Natural killer cell treated with Interleukin-12 subunit alpha and Interleukin-12 subunit beta and Interleukin-15 and Interleukin-18, amount 100 ng/mL, for 72 hours (primary cell): ENCODE measurements around the gene PHACTR3. TPM values are rescaled to one million over a fixed set of nuclear protein-coding genes. Genes with fewer than 3 reads are reported as not detected.

Experiments used
- ATAC-seq, 2 donors: fragments of 150-1000 bp; cut with Tn5 transposase in 1 of 2; sonication (Bioruptor Pico), chemical (Tn5 transposase) in 1 of 2; 2 replicates each; pipeline ENCODE4 v1.10.0; 2021
- DNase-seq: peaks from one replicate; pipeline ENCODE4 v3.0.0; 2022; ENCODE audit warnings: low spot score
- H3K27ac Mint-ChIP-seq, 2 donors: 1 replicate in 1 of 2; 2 replicates in 1 of 2; pipeline ENCODE4 v1.8.0; 2022; ENCODE audit warnings: mixed read lengths in 2 of 2, mild to moderate bottlenecking in 1 of 2, moderate library complexity in 1 of 2
- H3K27me3 Mint-ChIP-seq, 2 donors: 1 replicate in 1 of 2; 2 replicates in 1 of 2; pipeline ENCODE4 v1.8.0; 2022; ENCODE audit warnings: mixed read lengths in 2 of 2
- H3K36me3 Mint-ChIP-seq: one replicate; pipeline ENCODE4 v1.8.0; 2022; ENCODE audit warnings: mixed read lengths
- H3K4me1 Mint-ChIP-seq, 2 donors: 1 replicate in 1 of 2; 2 replicates in 1 of 2; pipeline ENCODE4 v1.8.0; 2022; ENCODE audit warnings: low read depth in 2 of 2, mixed read lengths in 2 of 2, mild to moderate bottlenecking in 1 of 2
- H3K4me3 Mint-ChIP-seq: one replicate; pipeline ENCODE4 v1.8.0; 2022; ENCODE audit warnings: mixed read lengths
- H3K9me3 Mint-ChIP-seq: 2 replicates; pipeline ENCODE4 v1.8.0; 2022; ENCODE audit warnings: mixed read lengths
- total RNA-seq, 2 donors: library from RNA; stranded (reverse); gene quantifications; one replicate each; pipeline ENCODE4 v1.2.3, GENCODE V29; 2022

The PHACTR3 gene
- total RNA-seq, 2 donors from 2014 or later = not detected

- H3K4me1 Mint-ChIP-seq = no peaks in the 10 kb centered on the region
- peaks cover 5 to 30% of the 10 kb centered on the region in 2 donors for H3K27me3 Mint-ChIP-seq
- H3K36me3 Mint-ChIP-seq = no peaks in the 10 kb centered on the region
- no peak for DNase-seq
- H3K27ac Mint-ChIP-seq = no peak overlapping the region
- H3K4me3 Mint-ChIP-seq = no peak overlapping the region
- ATAC-seq = no peak
- H3K9me3 Mint-ChIP-seq = no peaks in the 10 kb centered on the region
Observed at GRCh38 chr20:59786801-59787537, 182.6 kb downstream of the PHACTR3 start.

GRCh38 chr20:59787538-59787890 is 183.2 kb downstream of the PHACTR3 start:
- Mint-ChIP-seq H3K4me3 (no peak overlapping the region), H3K27me3 (peaks cover 5 to 30% of the 10 kb centered on the region in 2 donors), H3K9me3 (no peaks in the 10 kb centered on the region), H3K4me1 (no peaks in the 10 kb centered on the region), H3K36me3 (no peaks in the 10 kb centered on the region), H3K27ac (no peak overlapping the region)
- DNase-seq (no peak), ATAC-seq (no peak)

- Mint-ChIP-seq H3K4me3 (no peak overlapping the region), H3K36me3 (no peaks in the 10 kb centered on the region), H3K27ac (no peak overlapping the region), H3K9me3 (no peaks in the 10 kb centered on the region), H3K27me3 (peaks cover 5 to 30% of the 10 kb centered on the region in 2 donors), H3K4me1 (no peaks in the 10 kb centered on the region)
- DNase-seq (no peak), ATAC-seq (no peak)
Observed at GRCh38 chr20:59788196-59788735, 183.9 kb downstream of the PHACTR3 start.

GRCh38 chr20:59788811-59789397 is 184.6 kb downstream of the PHACTR3 start:
- H3K36me3 Mint-ChIP-seq = no peaks in the 10 kb centered on the region
- no peak overlapping the region for H3K4me3 Mint-ChIP-seq
- DNase-seq = no peak
- H3K27ac Mint-ChIP-seq = no peak overlapping the region
- peaks cover 5 to 30% of the 10 kb centered on the region in 2 donors for H3K27me3 Mint-ChIP-seq
- ATAC-seq = no peak
- no peaks in the 10 kb centered on the region for H3K9me3 Mint-ChIP-seq
- no peaks in the 10 kb centered on the region for H3K4me1 Mint-ChIP-seq

DNA sequence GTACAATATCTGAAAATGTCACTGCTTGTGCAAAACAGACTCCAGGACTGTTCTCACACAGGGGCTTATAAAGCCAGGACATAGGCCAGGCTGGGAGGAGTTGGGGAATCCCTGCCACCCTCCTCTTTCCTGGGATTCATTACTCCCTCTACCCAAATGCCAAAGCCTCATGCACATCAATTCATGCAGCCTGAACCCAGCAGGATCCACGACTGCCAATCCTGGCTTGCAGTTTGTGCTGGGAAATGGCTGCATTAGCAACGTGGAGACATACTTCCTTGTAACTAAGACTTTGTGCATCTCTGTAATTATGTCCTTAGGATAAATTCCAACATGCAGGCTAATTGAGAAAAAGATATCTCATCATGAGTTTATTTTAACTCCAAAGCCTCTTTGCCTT is 185.3 kb downstream of the PHACTR3 start:
- DNase-seq (no peak), ATAC-seq (no peak)
- Mint-ChIP-seq H3K36me3 (no peaks in the 10 kb centered on the region), H3K27ac (no peak overlapping the region), H3K4me1 (no peaks in the 10 kb centered on the region), H3K4me3 (no peak overlapping the region), H3K27me3 (peaks cover 7 to 30% of the 10 kb centered on the region in 2 donors), H3K9me3 (no peaks in the 10 kb centered on the region)

DNA sequence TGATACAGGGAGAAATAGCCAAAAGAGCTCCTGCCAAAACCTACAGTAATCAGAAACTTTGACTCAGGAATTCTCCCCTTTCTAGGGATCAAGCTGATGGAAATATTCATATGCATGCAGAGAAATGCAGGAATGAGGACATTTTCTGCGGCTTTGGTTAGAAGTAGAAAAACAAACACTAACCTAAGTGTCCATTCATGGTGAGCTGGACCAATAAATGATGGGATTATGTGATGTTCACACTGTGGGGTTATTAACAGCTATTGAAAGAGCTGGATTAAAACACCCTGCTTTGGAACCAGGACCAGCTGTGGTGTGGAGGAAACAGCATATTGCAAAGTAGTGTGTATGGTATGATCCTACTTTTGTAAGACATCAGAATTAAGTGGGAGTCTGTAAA is 186.0 kb downstream of the PHACTR3 start:
- Mint-ChIP-seq H3K4me1 (no peaks in the 10 kb centered on the region), H3K36me3 (no peaks in the 10 kb centered on the region), H3K27me3 (peaks cover 10 to 35% of the 10 kb centered on the region in 2 donors), H3K4me3 (no peak overlapping the region), H3K27ac (no peak overlapping the region), H3K9me3 (no peaks in the 10 kb centered on the region)
- ATAC-seq = no peak
- no peak for DNase-seq

DNA sequence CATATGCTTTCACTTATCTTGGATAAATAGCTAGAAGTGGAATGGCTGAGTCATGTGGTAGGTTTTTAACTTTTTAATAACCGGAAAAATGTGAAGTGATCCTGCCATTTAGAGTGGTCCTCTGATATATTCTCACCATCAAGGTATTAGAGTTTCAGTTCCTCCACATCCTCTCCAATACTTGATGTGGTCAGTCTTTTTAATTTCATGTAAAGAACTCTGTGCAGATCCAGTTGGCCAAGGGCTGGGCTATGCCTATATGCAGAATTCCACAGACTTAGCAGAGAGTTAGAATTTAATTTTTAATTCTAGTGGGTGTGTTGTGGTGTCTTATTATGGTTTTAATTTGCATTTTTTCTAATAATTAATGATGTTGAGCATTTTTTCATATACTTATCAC is 188.0 kb downstream of the PHACTR3 start:
- peaks cover 13% of the 10 kb centered on the region for H3K9me3 Mint-ChIP-seq
- ATAC-seq = no peak
- DNase-seq = no peak
- H3K36me3 Mint-ChIP-seq = peaks cover 13% of the 10 kb centered on the region
- H3K27me3 Mint-ChIP-seq = peaks cover 12 to 48% of the 10 kb centered on the region in 2 donors
- H3K4me3 Mint-ChIP-seq = no peak overlapping the region
- no peak overlapping the region for H3K27ac Mint-ChIP-seq
- H3K4me1 Mint-ChIP-seq = no peaks in the 10 kb centered on the region

- DNase-seq (no peak), ATAC-seq (no peak)
- H3K4me3 Mint-ChIP-seq = no peak overlapping the region
- no peak overlapping the region for H3K27ac Mint-ChIP-seq
- H3K27me3 Mint-ChIP-seq = peaks cover 12 to 46% of the 10 kb centered on the region in 2 donors
- peaks cover 21% of the 10 kb centered on the region for H3K36me3 Mint-ChIP-seq
- peaks cover 14% of the 10 kb centered on the region for H3K9me3 Mint-ChIP-seq
- no peaks in the 10 kb centered on the region for H3K4me1 Mint-ChIP-seq
Observed at GRCh38 chr20:59794555-59794954, 190.2 kb downstream of the PHACTR3 start.

- ATAC-seq (no peak), DNase-seq (no peak)
- peaks cover 18 to 66% of the 10 kb centered on the region in 2 donors for H3K27me3 Mint-ChIP-seq
- H3K9me3 Mint-ChIP-seq = peaks cover 23% of the 10 kb centered on the region
- H3K27ac Mint-ChIP-seq = no peak overlapping the region
- H3K4me3 Mint-ChIP-seq = no peak overlapping the region
- H3K36me3 Mint-ChIP-seq = peaks cover 33% of the 10 kb centered on the region
- no peaks in the 10 kb centered on the region for H3K4me1 Mint-ChIP-seq
Observed at GRCh38 chr20:59800309-59800708, 196.0 kb downstream of the PHACTR3 start.

DNA sequence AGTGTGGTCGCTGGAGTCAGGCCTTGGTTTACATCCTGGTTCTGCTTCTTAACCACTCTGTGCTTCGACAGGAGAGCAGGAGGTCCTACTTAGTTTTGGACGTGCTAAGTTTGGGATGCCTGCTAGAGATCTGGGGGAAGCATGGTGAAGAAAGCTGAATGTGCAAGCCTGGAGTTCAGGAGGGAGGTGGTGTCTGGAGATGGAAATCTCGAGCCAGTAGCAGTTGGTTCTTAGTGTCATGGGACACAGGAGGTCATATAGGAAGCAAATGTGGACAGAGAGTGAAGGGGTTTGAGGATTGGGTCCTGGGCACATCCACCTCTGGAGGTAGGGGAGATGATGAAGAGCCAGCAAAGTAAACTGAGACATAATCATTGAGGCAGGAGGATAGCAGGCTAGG is 197.7 kb downstream of the PHACTR3 start:
- ATAC-seq (no peak), DNase-seq (no peak)
- Mint-ChIP-seq H3K4me1 (no peaks in the 10 kb centered on the region), H3K9me3 (peaks cover 13% of the 10 kb centered on the region), H3K27me3 (peaks cover 17 to 48% of the 10 kb centered on the region in 2 donors), H3K36me3 (peaks cover 23% of the 10 kb centered on the region), H3K4me3 (no peak overlapping the region), H3K27ac (no peak overlapping the region)

DNA sequence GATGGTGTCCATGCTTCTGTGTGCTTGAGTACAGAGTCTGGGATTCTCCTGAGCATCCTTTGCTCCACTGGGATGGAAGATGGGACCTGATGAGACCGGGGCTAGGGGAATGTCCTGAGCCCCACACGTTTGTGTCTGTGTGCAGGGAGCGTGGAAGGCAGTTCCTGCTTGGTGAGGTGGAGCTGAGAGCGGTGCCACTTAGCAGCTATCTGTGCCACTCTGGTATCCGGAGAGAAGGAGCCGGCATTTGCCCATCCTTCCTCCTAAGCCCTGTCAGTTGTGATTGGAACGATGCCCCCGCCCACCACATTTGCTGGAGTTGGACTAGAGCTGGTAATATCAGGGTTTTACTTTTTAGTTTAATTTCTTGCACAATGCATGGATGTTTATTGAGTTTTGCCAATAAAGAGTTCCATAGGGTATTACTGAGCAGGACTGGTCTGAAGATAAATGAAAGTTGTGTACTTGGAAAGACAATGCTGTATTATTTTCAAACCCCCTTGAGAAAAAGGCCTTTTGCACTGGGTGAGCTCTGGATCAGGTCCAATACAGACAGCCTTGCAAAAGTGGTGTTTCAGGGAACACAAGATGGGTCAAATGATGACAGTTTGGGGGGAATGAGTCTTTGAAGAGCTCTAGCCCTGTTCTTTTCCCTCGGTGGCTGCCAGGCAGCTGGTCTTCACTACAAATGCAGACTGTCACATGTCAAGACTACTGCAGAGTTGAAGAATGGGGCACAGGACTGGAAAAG is 198.3 kb downstream of the PHACTR3 start:
- peaks cover 9% of the 10 kb centered on the region for H3K9me3 Mint-ChIP-seq
- H3K27ac Mint-ChIP-seq = no peak overlapping the region
- peaks cover 17 to 44% of the 10 kb centered on the region in 2 donors for H3K27me3 Mint-ChIP-seq
- ATAC-seq = no peak
- DNase-seq = no peak
- H3K4me3 Mint-ChIP-seq = no peak overlapping the region
- H3K36me3 Mint-ChIP-seq = peaks cover 17% of the 10 kb centered on the region
- H3K4me1 Mint-ChIP-seq = no peaks in the 10 kb centered on the region

DNA sequence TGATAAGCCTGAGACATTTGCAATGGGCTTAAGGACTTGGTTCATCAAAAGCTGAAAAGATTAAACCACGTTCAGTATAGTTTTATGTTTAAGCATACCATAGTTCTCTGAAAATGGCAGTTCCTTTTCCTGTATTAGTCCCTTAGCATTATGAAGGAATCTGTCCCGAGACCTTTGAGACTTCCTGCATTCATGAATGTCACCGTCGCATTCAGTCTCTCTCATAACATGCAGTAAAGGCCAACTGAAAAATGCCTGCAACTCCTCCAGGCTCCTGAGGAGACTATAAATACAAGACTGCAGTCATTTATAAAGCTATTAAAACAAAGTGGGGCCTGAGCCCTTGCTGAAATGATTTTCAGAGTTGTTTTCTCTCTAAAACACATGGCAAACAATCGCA is 200.0 kb downstream of the PHACTR3 start:
- Mint-ChIP-seq H3K27me3 (peaks cover 14 to 33% of the 10 kb centered on the region in 2 donors), H3K27ac (no peak overlapping the region), H3K9me3 (peaks cover 9% of the 10 kb centered on the region), H3K4me1 (no peaks in the 10 kb centered on the region), H3K36me3 (peaks cover 13% of the 10 kb centered on the region), H3K4me3 (no peak overlapping the region)
- DNase-seq (no peak), ATAC-seq (no peak)

DNA sequence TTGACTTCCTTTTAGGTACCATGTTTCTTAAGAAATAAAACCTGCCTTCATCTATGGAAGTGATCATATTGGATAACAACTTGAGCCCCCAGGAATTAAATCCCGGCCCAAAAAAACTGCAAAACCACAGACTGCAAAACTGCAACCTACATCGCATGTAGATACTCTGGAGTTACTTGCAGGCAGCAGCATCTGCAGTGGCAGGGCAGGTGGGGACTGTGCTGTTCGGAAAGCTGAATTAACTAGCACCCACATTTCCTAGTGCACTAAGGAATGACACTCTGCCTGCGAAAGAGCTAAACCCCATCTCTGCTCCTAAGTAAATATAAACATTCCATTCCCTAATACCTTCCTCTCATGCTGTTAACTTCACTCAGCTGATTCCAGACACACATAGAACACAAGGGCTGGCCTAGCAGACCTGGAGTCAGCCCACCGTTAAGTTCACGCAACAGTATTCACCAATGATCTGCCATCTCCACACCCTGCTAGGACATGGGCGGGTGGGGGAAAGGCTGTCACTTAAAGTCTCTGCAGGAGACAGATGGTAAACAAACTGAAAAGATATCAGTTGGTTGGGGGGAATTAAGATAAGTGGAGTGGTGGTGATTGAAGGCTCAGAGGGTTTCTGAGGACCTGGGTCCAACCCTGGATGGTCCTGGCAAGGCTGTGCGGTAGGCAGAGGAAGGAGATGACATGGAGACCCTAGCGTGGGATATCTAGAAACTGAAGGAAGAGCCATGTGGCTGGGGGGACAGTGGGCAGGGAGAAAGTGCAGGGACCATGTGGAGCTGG is 200.7 kb downstream of the PHACTR3 start:
- Mint-ChIP-seq H3K4me1 (no peaks in the 10 kb centered on the region), H3K9me3 (peaks cover 6% of the 10 kb centered on the region), H3K27me3 (peaks cover 10 to 25% of the 10 kb centered on the region in 2 donors), H3K4me3 (no peak overlapping the region), H3K27ac (no peak overlapping the region), H3K36me3 (peaks cover 13% of the 10 kb centered on the region)
- no peak for DNase-seq
- no peak for ATAC-seq
